Measurements from ENCODE around the gene POC5. TPM values are rescaled to one million over a fixed set of nuclear protein-coding genes. Genes with fewer than 3 reads are reported as not detected.
A peak's percentile ranks its signal among the peaks of the same experiment; 100 is the strongest.

The POC5 gene
- total and polyA plus RNA-seq, 2 experiments from 2014 or later = 4.6 to 19.2 TPM

- no peaks in the 10 kb centered on the region for H4K20me1 ChIP-seq (ENCODE audit: insufficient read depth, poor library complexity, severe bottlenecking)
- H2AFZ ChIP-seq = no peak overlapping the region
These were observed 60.8 kb downstream of the POC5 start for GRCh38 chr5:75656311-75657003.

DNA sequence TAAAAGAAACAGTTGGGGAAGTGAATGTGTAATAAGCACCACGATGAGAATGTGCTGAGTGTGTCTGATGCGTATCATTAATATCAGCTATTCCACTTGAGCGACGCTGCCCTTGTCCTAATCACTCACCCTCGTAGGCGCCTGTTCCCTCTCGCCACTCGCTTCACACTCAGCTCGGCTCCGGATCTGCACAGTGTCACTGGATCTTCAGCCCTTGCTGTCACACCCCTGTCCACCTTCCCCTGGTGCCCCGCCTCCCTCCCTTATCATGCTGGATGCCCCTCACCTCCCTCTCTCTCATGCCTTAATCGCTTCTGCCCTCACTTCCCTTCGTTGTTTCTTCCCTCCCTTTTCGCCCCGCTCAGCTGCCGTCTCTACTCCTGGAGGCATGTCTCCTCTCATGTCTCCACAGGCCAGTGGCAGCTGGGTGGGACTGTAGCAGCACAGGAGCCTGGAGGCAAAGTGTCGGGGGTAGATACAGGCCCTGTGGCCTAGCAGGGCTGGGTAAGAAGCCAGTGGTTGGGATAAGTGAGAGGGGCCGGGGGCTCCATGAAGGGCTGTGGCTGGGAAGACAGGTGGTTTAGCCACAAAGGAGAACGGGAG lies 62.4 kb downstream of the POC5 start:
- no peak overlapping the region for H2AFZ ChIP-seq
- WGBS (ENCODE audit: low lambda C conversion rate, missing lambda C conversion rate) = 73% methylated on average over 19 of the region's 19 CpGs
- DNase-seq (ENCODE audit: low spot score) = no peak

More at GRCh38 chr5:75656311-75657003, 60.8 kb downstream of the POC5 start:
- H3K36me3 ChIP-seq (replicated peaks; ENCODE audit: insufficient read depth, low read depth) = no peaks in the 10 kb centered on the region
- H3K4me1 ChIP-seq (ENCODE audit: insufficient read depth) = peaks cover 4% of the 10 kb centered on the region
- no peaks in the 10 kb centered on the region for H3K9me2 ChIP-seq (replicated peaks; ENCODE audit: insufficient read depth)
- H3K4me2 ChIP-seq = peak overlapping the region; percentile 42
- TF ChIP-seq EZH2 (IDR thresholded peaks at IDR 0.05; ENCODE audit: borderline replicate concordance) = no peak
- TF ChIP-seq, protein P1, sequence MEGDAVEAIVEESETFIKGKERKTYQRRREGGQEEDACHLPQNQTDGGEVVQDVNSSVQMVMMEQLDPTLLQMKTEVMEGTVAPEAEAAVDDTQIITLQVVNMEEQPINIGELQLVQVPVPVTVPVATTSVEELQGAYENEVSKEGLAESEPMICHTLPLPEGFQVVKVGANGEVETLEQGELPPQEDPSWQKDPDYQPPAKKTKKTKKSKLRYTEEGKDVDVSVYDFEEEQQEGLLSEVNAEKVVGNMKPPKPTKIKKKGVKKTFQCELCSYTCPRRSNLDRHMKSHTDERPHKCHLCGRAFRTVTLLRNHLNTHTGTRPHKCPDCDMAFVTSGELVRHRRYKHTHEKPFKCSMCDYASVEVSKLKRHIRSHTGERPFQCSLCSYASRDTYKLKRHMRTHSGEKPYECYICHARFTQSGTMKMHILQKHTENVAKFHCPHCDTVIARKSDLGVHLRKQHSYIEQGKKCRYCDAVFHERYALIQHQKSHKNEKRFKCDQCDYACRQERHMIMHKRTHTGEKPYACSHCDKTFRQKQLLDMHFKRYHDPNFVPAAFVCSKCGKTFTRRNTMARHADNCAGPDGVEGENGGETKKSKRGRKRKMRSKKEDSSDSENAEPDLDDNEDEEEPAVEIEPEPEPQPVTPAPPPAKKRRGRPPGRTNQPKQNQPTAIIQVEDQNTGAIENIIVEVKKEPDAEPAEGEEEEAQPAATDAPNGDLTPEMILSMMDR (IDR thresholded peaks at IDR 0.05; ENCODE audit: poor library complexity) = no peak
- TF ChIP-seq EZH2phosphoT487 (IDR thresholded peaks at IDR 0.05; ENCODE audit: low read depth, severe bottlenecking, unreplicated experiment) = no peak
- H3K4me3 ChIP-seq = no peak overlapping the region
- no peak for DNase-seq (ENCODE audit: low spot score)
- H3K79me2 ChIP-seq = no peaks in the 10 kb centered on the region
- no peaks in the 10 kb centered on the region for H3K9me3 ChIP-seq (ENCODE audit: low read depth)
- H3K27ac ChIP-seq = peak overlapping the region; percentile 8
- no peaks in the 10 kb centered on the region for H3K27me3 ChIP-seq
- 66% methylated on average over 9 of the region's 9 CpGs for WGBS (ENCODE audit: low lambda C conversion rate, missing lambda C conversion rate)

DNA sequence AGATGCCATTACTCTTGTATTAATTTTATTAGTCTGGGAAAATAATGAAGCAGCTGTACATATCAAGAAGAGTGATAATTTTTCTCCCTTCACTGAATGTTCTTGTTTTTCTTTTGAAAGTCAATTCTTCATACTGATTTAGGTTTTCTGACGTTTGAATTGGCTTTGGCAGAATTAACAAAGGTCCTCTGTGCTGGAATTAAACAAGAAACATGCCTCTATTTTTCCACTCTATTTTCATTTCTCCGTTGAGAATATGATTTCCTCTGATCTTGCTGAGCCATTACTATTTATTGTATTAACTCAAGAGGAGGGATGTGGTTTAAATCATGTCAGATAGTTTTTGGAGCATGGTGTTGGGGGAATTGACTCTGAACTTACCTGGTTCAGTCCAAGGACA lies 63.7 kb downstream of the POC5 start:
- TF ChIP-seq EZH2 (IDR thresholded peaks at IDR 0.05; ENCODE audit: borderline replicate concordance) (no peak), EZH2phosphoT487 (IDR thresholded peaks at IDR 0.05; ENCODE audit: low read depth, severe bottlenecking, unreplicated experiment) (no peak)
- TF ChIP-seq, protein P1 (IDR thresholded peaks at IDR 0.05; ENCODE audit: poor library complexity) = no peak
- WGBS (ENCODE audit: low lambda C conversion rate, missing lambda C conversion rate) = 76% methylated on average over 2 of the region's 2 CpGs
- Histone ChIP-seq H2AFZ (no peak overlapping the region), H3K36me3 (replicated peaks; ENCODE audit: insufficient read depth, low read depth) (no peaks in the 10 kb centered on the region), H4K20me1 (ENCODE audit: insufficient read depth, poor library complexity, severe bottlenecking) (no peaks in the 10 kb centered on the region), H3K27ac (no peak overlapping the region), H3K4me2 (no peak overlapping the region), H3K79me2 (no peaks in the 10 kb centered on the region), H3K9me3 (ENCODE audit: low read depth) (no peaks in the 10 kb centered on the region), H3K27me3 (no peaks in the 10 kb centered on the region), H3K9me2 (replicated peaks; ENCODE audit: insufficient read depth) (no peaks in the 10 kb centered on the region), H3K4me1 (ENCODE audit: insufficient read depth) (peaks cover 4% of the 10 kb centered on the region), H3K4me3 (no peak overlapping the region)
- no peak for DNase-seq (ENCODE audit: low spot score)

More for the DNA sequence above, 62.4 kb downstream of the POC5 start:
- Histone ChIP-seq H3K9me3 (ENCODE audit: low read depth) (no peaks in the 10 kb centered on the region), H4K20me1 (ENCODE audit: insufficient read depth, poor library complexity, severe bottlenecking) (no peaks in the 10 kb centered on the region), H3K36me3 (replicated peaks; ENCODE audit: insufficient read depth, low read depth) (no peaks in the 10 kb centered on the region), H3K27ac (no peak overlapping the region), H3K9me2 (replicated peaks; ENCODE audit: insufficient read depth) (no peaks in the 10 kb centered on the region), H3K27me3 (no peaks in the 10 kb centered on the region), H3K4me1 (ENCODE audit: insufficient read depth) (peaks cover 4% of the 10 kb centered on the region), H3K4me3 (no peak overlapping the region), H3K4me2 (no peak overlapping the region), H3K79me2 (no peaks in the 10 kb centered on the region)
- TF ChIP-seq EZH2 (IDR thresholded peaks at IDR 0.05; ENCODE audit: borderline replicate concordance) = no peak

- TF ChIP-seq, protein P1 (IDR thresholded peaks at IDR 0.05; ENCODE audit: poor library complexity) = no peak
- TF ChIP-seq EZH2phosphoT487 (IDR thresholded peaks at IDR 0.05; ENCODE audit: low read depth, severe bottlenecking, unreplicated experiment) (no peak), EZH2 (IDR thresholded peaks at IDR 0.05; ENCODE audit: borderline replicate concordance) (no peak)
These were observed 65.5 kb downstream of the POC5 start for GRCh38 chr5:75651575-75652238.

More at GRCh38 chr5:75651575-75652238, 65.5 kb downstream of the POC5 start:
- no peaks in the 10 kb centered on the region for H3K36me3 ChIP-seq (replicated peaks; ENCODE audit: insufficient read depth, low read depth)
- H3K4me2 ChIP-seq = no peak overlapping the region
- H3K9me2 ChIP-seq (replicated peaks; ENCODE audit: insufficient read depth) = no peaks in the 10 kb centered on the region
- H3K27ac ChIP-seq = no peak overlapping the region
- no peaks in the 10 kb centered on the region for H4K20me1 ChIP-seq (ENCODE audit: insufficient read depth, poor library complexity, severe bottlenecking)
- H3K9me3 ChIP-seq (ENCODE audit: low read depth) = no peaks in the 10 kb centered on the region
- H2AFZ ChIP-seq = no peak overlapping the region
- peaks cover under 1% of the 10 kb centered on the region for H3K4me1 ChIP-seq (ENCODE audit: insufficient read depth)
- DNase-seq (ENCODE audit: low spot score) = no peak
- H3K79me2 ChIP-seq = no peaks in the 10 kb centered on the region
- no peak overlapping the region for H3K4me3 ChIP-seq
- WGBS (ENCODE audit: low lambda C conversion rate, missing lambda C conversion rate) = 94% methylated on average over 4 of the region's 4 CpGs
- H3K27me3 ChIP-seq = no peaks in the 10 kb centered on the region

All from hepatocyte (in vitro differentiated cells).